ENCODE data around the gene TFAM. TPM values are rescaled to one million over a fixed set of nuclear protein-coding genes. Genes with fewer than 3 reads are reported as not detected.

Gene TFAM
- total and polyA plus RNA-seq, 3 donors from 2014 or later: 36.3 to 65.7 (median 57.2) TPM

- H3K27me3 ChIP-seq: no peaks in the 10 kb centered on the region
- H3K4me1 ChIP-seq: peaks cover 8% of the 10 kb centered on the region
- no peaks in the 10 kb centered on the region for H3K36me3 ChIP-seq (ENCODE audit: low read depth, missing control alignments)
- intact Hi-C loops (cut with DNase I; ENCODE audit: low total_unique reads): no loop called here
- WGBS, 2 donors: 88 to 94% methylated on average over 6 to 31 of the region's 31 CpGs
- no peak for DNase-seq
- no peak overlapping the region for H3K27ac ChIP-seq
- TF ChIP-seq CTCF (IDR thresholded peaks at IDR 0.05) (no peak), POLR2A (IDR thresholded peaks at IDR 0.05) (no peak)
- H3K4me3 ChIP-seq: no peak overlapping the region
- no peaks in the 10 kb centered on the region for H3K9me3 ChIP-seq
These were observed 63.1 kb downstream of the TFAM start for GRCh38 chr10:58448121-58448935.

Other genes with a start within 250 kb of the TFAM start
- gene IPMK, start 117.5 kb upstream of the TFAM start, total RNA-seq: 1 to 10 TPM; 3.3 to 4.3 TPM
- gene IPMK, start 117.5 kb upstream of the TFAM start, polyA plus RNA-seq (ENCODE audit: insufficient read depth, low read depth, low replicate concordance): 3.7 TPM
- 10 to 100 TPM; 20.3 to 20.7 TPM for gene CISD1, start 116.2 kb upstream of the TFAM start, total RNA-seq
- gene CISD1, start 116.2 kb upstream of the TFAM start, polyA plus RNA-seq (ENCODE audit: insufficient read depth, low read depth, low replicate concordance): 71.2 TPM
- gene UBE2D1, start 50.4 kb upstream of the TFAM start, total RNA-seq: 10 to 100 TPM in 1 of 2 donors, 1 to 10 TPM in 1; 8.4 to 13.1 TPM
- gene UBE2D1, start 50.4 kb upstream of the TFAM start, polyA plus RNA-seq (ENCODE audit: insufficient read depth, low read depth, low replicate concordance): 10.0 TPM
- 10 to 100 TPM in 1 of 2 donors, 1 to 10 TPM in 1; 10.0 to 14.1 TPM for gene BICC1, start 127.5 kb downstream of the TFAM start, total RNA-seq
- 8.7 TPM for gene BICC1, start 127.5 kb downstream of the TFAM start, polyA plus RNA-seq (ENCODE audit: insufficient read depth, low read depth, low replicate concordance)